Measurements from ENCODE around the gene NUDT15.

GRCh38 chr13:48069573-48069972 is 32.0 kb downstream of the NUDT15 start:
- no peak for TF ChIP-seq CTCF (conservative IDR thresholded peaks at IDR 0.05)
- no peak for TF ChIP-seq ZFX (IDR thresholded peaks at IDR 0.05)

All from C4-2B (cell line).